WTC11 (cell line): ENCODE results near the gene KIF3A. TPM values are rescaled to one million over a fixed set of nuclear protein-coding genes. Genes with fewer than 3 reads are reported as not detected.

ENCODE experiments used
- ATAC-seq: fragments of 200-7000 bp; cut with Tn5 transposase; 2 replicates; pipeline ENCODE4 v1.10.0; 2021; ENCODE audit warnings: mild to moderate bottlenecking, moderate library complexity
- CTCF ChIA-PET: fragments of 300-600 bp; sonication (Branson Sonifier 250); formaldehyde crosslinking; loops from one replicate; lab custom pipeline; 2021; ENCODE audit warnings: antibody characterized with exemption; lab: Charles Lee
- POLR2A ChIA-PET: fragments of 350-600 bp; sonication (Branson Sonifier 250); formaldehyde crosslinking; loops from one replicate; lab custom pipeline; 2021; ENCODE audit warnings: antibody characterized with exemption; lab: Charles Lee
- DNase-seq: peaks from one replicate; pipeline ENCODE4 v3.0.0; 2021; ENCODE audit warnings: low spot score
- H3K27ac Mint-ChIP-seq: 2 replicates; pipeline ENCODE4 v1.8.0; 2021; ENCODE audit warnings: mixed read lengths
- H3K27me3 Mint-ChIP-seq: 2 replicates; pipeline ENCODE4 v1.8.0; 2021; ENCODE audit warnings: low read depth, mild to moderate bottlenecking, moderate library complexity, mixed read lengths
- H3K36me3 Mint-ChIP-seq: 2 replicates; pipeline ENCODE4 v1.8.0; 2021; ENCODE audit warnings: mixed read lengths
- H3K4me1 Mint-ChIP-seq: 2 replicates; pipeline ENCODE4 v1.8.0; 2022; ENCODE audit warnings: mixed read lengths
- H3K4me3 Mint-ChIP-seq: 2 replicates; pipeline ENCODE4 v1.8.0; 2021; ENCODE audit warnings: mild to moderate bottlenecking, moderate library complexity, mixed read lengths
- H3K9me3 Mint-ChIP-seq: 2 replicates; pipeline ENCODE4 v1.8.0; 2021; ENCODE audit warnings: mixed read lengths
- AFF4 ChIP-seq: sonication (generic); formaldehyde crosslinking; IDR thresholded peaks from 2 replicates; pipeline ENCODE4 v1.8.1; 2023; ENCODE audit warnings: mild to moderate bottlenecking, missing genetic modification reagents, borderline replicate concordance
- ATF3 ChIP-seq: sonication (generic); formaldehyde crosslinking; conservative IDR thresholded peaks from 2 replicates; pipeline ENCODE4 v1.8.1; 2022; ENCODE audit warnings: mild to moderate bottlenecking, missing genetic modification reagents
- CREB1 ChIP-seq: sonication (generic); formaldehyde crosslinking; IDR thresholded peaks from 2 replicates; pipeline ENCODE4 v1.8.0; 2023; ENCODE audit warnings: mild to moderate bottlenecking, missing genetic modification reagents
- CREM ChIP-seq: sonication (generic); formaldehyde crosslinking; IDR thresholded peaks from 2 replicates; pipeline ENCODE4 v1.8.1; 2022; ENCODE audit warnings: mild to moderate bottlenecking, missing genetic modification reagents, moderate library complexity
- EMX1 ChIP-seq: fragments of 250-450 bp; sonication (Bioruptor Pico); IDR thresholded peaks from 2 replicates; pipeline ENCODE4 v1.8.0; 2021; ENCODE audit warnings: mild to moderate bottlenecking
- ESRRA ChIP-seq: sonication (generic); formaldehyde crosslinking; IDR thresholded peaks from 2 replicates; pipeline ENCODE4 v1.8.1; 2022; ENCODE audit warnings: mild to moderate bottlenecking, missing genetic modification reagents, borderline replicate concordance
- FOXP4 ChIP-seq: sonication (generic); formaldehyde crosslinking; IDR thresholded peaks from 2 replicates; pipeline ENCODE4 v1.8.0; 2022; ENCODE audit warnings: mild to moderate bottlenecking, missing genetic modification reagents
- JUN ChIP-seq: sonication (generic); formaldehyde crosslinking; IDR thresholded peaks from 2 replicates; pipeline ENCODE4 v1.8.0; 2023; ENCODE audit warnings: mild to moderate bottlenecking, missing genetic modification reagents
- NFATC4 ChIP-seq: fragments of 250-450 bp; sonication (Bioruptor Pico); IDR thresholded peaks from 2 replicates; pipeline ENCODE4 v1.9.0; 2021; ENCODE audit warnings: mild to moderate bottlenecking
- NFYB ChIP-seq: sonication (generic); formaldehyde crosslinking; conservative IDR thresholded peaks from 2 replicates; pipeline ENCODE4 v1.8.0; 2022; ENCODE audit warnings: low read depth, missing genetic modification reagents
- NR1H2 ChIP-seq: sonication (generic); formaldehyde crosslinking; IDR thresholded peaks from 2 replicates; pipeline ENCODE4 v1.9.0; 2021; ENCODE audit warnings: mild to moderate bottlenecking, moderate library complexity, missing genetic modification reagents
- OVOL2 ChIP-seq: fragments of 250-450 bp; sonication (Bioruptor Pico); IDR thresholded peaks from 2 replicates; pipeline ENCODE4 v1.9.0; 2021; ENCODE audit warnings: mild to moderate bottlenecking, borderline replicate concordance
- SP1 ChIP-seq: sonication (generic); formaldehyde crosslinking; conservative IDR thresholded peaks from 2 replicates; pipeline ENCODE4 v1.8.1; 2022; ENCODE audit warnings: missing genetic modification reagents
- STAT6 ChIP-seq: sonication (generic); formaldehyde crosslinking; conservative IDR thresholded peaks from 2 replicates; pipeline ENCODE4 v1.8.1; 2023; ENCODE audit warnings: mild to moderate bottlenecking, low read depth, missing genetic modification reagents, moderate library complexity
- TP53 ChIP-seq: sonication (generic); formaldehyde crosslinking; IDR thresholded peaks from 2 replicates; pipeline ENCODE4 v1.8.1; 2023; ENCODE audit warnings: mild to moderate bottlenecking, missing genetic modification reagents
- ZBTB21 ChIP-seq: sonication (generic); formaldehyde crosslinking; IDR thresholded peaks from 2 replicates; pipeline ENCODE4 v1.8.1; 2023; ENCODE audit warnings: mild to moderate bottlenecking, missing genetic modification reagents, borderline replicate concordance
- ZMAT4 ChIP-seq: fragments of 250-450 bp; sonication (Bioruptor Pico); IDR thresholded peaks from 2 replicates; pipeline ENCODE4 v1.9.0; 2021; ENCODE audit warnings: mild to moderate bottlenecking
- ZNF263 ChIP-seq: sonication (generic); formaldehyde crosslinking; IDR thresholded peaks from 2 replicates; pipeline ENCODE4 v1.8.1; 2022; ENCODE audit warnings: low read depth, mild to moderate bottlenecking, moderate library complexity, missing genetic modification reagents
- ZNF396 ChIP-seq: fragments of 250-450 bp; sonication (Bioruptor Pico); IDR thresholded peaks from 2 replicates; pipeline ENCODE4 v1.8.0; 2021; ENCODE audit warnings: mild to moderate bottlenecking, moderate library complexity, borderline replicate concordance
- ZNF532 ChIP-seq: fragments of 250-450 bp; sonication (Bioruptor Pico); IDR thresholded peaks from 2 replicates; pipeline ENCODE4 v1.9.0; 2021; ENCODE audit warnings: mild to moderate bottlenecking, borderline replicate concordance
- ZNF671 ChIP-seq: fragments of 250-450 bp; sonication (Bioruptor Pico); IDR thresholded peaks from 2 replicates; pipeline ENCODE4 v1.8.0; 2021; ENCODE audit warnings: mild to moderate bottlenecking
- total RNA-seq: library from RNA; stranded (reverse); gene quantifications from 3 replicates; pipeline ENCODE4 v1.2.3, GENCODE V29; 2021

Gene KIF3A
- total RNA-seq, 1 experiment from 2014 or later, result 10.1 TPM

- TF ChIP-seq STAT6 (no peak), ZNF396 (CRISPR knock-in tag) (no peak), ZNF263 (no peak), EMX1 (no peak), AFF4 (CRISPR knock-in tag) (no peak), ZNF532 (CRISPR knock-in tag) (no peak), TP53 (no peak), ZMAT4 (CRISPR knock-in tag) (no peak)
These were observed 27.4 kb upstream of the KIF3A start (continued) for GRCh38 chr5:132764671-132765238.

GRCh38 chr5:132764051-132764450 is 26.7 kb upstream of the KIF3A start:
- ChIA-PET CTCF (no interaction called here), POLR2A (interaction anchor here (0.6 kb wide), 1 partner anchor 20 kb away, joined by 3 read pairs; no protein-coding TSS in a partner anchor)
- H3K9me3 Mint-ChIP-seq, result no peaks in the 10 kb centered on the region
- no peak overlapping the region for H3K27ac Mint-ChIP-seq
- H3K4me3 Mint-ChIP-seq, result no peak overlapping the region
- H3K36me3 Mint-ChIP-seq, result peaks cover 2% of the 10 kb centered on the region; the same call in 1 of the 2 replicates
- no peaks in the 10 kb centered on the region for H3K27me3 Mint-ChIP-seq
- DNase-seq, result no peak
- no peaks in the 10 kb centered on the region for H3K4me1 Mint-ChIP-seq
- ATAC-seq, result no peak
- TF ChIP-seq CREM (CRISPR knock-in tag), result no peak
- TF ChIP-seq ZMAT4 (CRISPR knock-in tag), result no peak
- TF ChIP-seq ZBTB21, result no peak
- TF ChIP-seq ZNF671 (CRISPR knock-in tag), result no peak
- TF ChIP-seq FOXP4 (CRISPR knock-in tag), result no peak
- TF ChIP-seq SP1, result no peak
- no peak for TF ChIP-seq JUN (CRISPR knock-in tag)
- no peak for TF ChIP-seq NFATC4 (CRISPR knock-in tag)
- no peak for TF ChIP-seq NR1H2 (CRISPR knock-in tag)
- no peak for TF ChIP-seq NFYB (CRISPR knock-in tag)
- no peak for TF ChIP-seq ESRRA (CRISPR knock-in tag)
- TF ChIP-seq CREB1 (CRISPR knock-in tag), result no peak
- no peak for TF ChIP-seq ATF3 (CRISPR knock-in tag)
- no peak for TF ChIP-seq OVOL2
